ENCODE measurements around the gene PDGFRB. TPM values are rescaled to one million over a fixed set of nuclear protein-coding genes. Genes with fewer than 3 reads are reported as not detected.

PDGFRB gene
- total RNA-seq, 1 experiment from 2014 or later, result 0.34 TPM

DNA sequence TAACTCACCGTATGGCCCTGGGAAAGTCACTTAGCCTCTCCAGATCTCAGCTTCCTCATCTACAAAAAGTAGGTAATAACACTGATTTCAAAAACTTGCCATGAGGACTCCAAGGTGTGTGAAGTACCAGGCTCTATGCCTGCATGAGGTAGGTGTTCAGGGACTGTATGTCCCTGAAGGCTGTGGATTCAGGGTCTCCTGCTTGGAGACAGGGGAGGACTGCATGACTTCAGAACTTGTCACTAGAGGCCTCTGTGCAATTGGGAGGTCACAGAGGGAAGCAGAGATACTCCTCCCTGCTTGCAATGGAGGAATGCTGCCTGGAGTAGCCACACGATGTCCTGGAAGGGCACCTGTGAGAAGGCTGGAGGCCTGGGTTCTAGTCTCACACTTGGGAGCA lies 2.2 kb downstream of the PDGFRB start:
- Histone ChIP-seq H4K20me1 (ENCODE audit: insufficient read depth) (no peaks in the 10 kb centered on the region), H3K27ac (ENCODE audit: low read depth, low read length) (no peak overlapping the region), H2AFZ (ENCODE audit: low read depth, low read length, poor library complexity, severe bottlenecking) (no peak overlapping the region), H3K9ac (ENCODE audit: low read length) (no peak overlapping the region), H3K9me2 (ENCODE audit: insufficient read depth) (no peaks in the 10 kb centered on the region), H3K4me2 (ENCODE audit: low read length) (no peak overlapping the region), H3K27me3 (ENCODE audit: insufficient read depth, low read length) (no peaks in the 10 kb centered on the region), H3K9me3 (ENCODE audit: control insufficient read depth in 1 of 2, insufficient read depth in 1 of 2, low read depth in 1 of 2, low read length in 2 of 2) (no peaks in the 10 kb centered on the region), H3K36me3 (ENCODE audit: control insufficient read depth in 1 of 2, insufficient read depth in 2 of 2, low read length in 2 of 2) (no peaks in the 10 kb centered on the region), H3K4me1 (ENCODE audit: control insufficient read depth in 1 of 2, insufficient read depth in 2 of 2, low read length in 2 of 2) (no peaks in the 10 kb centered on the region; a peak in 1 of 4 replicates), H3K4me3 (replicated peaks in 1 of 2; ENCODE audit: low read depth in 1 of 2, low read length in 2 of 2) (no peak overlapping the region), H3K79me2 (ENCODE audit: insufficient read depth, low read length) (no peaks in the 10 kb centered on the region)
- no TSS peak for BruUV-seq (replicated peaks)
- POLR2A ChIA-PET, result no interaction called here
- RAD21 ChIA-PET (ENCODE audit: low non-redundant PET in 1 of 2, low total read pairs in 2 of 2, uncharacterized antibody in 2 of 2, unreplicated experiment in 2 of 2), result no interaction called here
- no peak for DNase-seq (ENCODE audit: low read depth, low spot score)
- TF ChIP-seq, protein P1, sequence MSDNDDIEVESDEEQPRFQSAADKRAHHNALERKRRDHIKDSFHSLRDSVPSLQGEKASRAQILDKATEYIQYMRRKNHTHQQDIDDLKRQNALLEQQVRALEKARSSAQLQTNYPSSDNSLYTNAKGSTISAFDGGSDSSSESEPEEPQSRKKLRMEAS (IDR thresholded peaks at IDR 0.05), result no peak
- TF ChIP-seq ZFX (IDR thresholded peaks at IDR 0.05), result no peak
- TF ChIP-seq POLR2AphosphoS5 (IDR thresholded peaks at IDR 0.05; ENCODE audit: low read depth, low read length), result no peak
- TF ChIP-seq FOSL1 (IDR thresholded peaks at IDR 0.05; ENCODE audit: low read depth), result no peak
- no peak for TF ChIP-seq CBX3 (IDR thresholded peaks at IDR 0.05; ENCODE audit: low read depth)
- TF ChIP-seq ZNF274 (IDR thresholded peaks at IDR 0.05; ENCODE audit: low read depth, low read length), result no peak
- TF ChIP-seq SP1 (IDR thresholded peaks at IDR 0.05; ENCODE audit: low read depth), result no peak
- CTCF ChIA-PET, result no interaction called here
- no peak for ATAC-seq
- intact Hi-C loops (cut with micrococcal nuclease), result no loop called here

GRCh38 chr5:150152636-150153462 lies 2.8 kb downstream of the PDGFRB start:
- intact Hi-C loops (cut with micrococcal nuclease), result no loop called here
- ChIA-PET RAD21 (ENCODE audit: low non-redundant PET in 1 of 2, low total read pairs in 2 of 2, uncharacterized antibody in 2 of 2, unreplicated experiment in 2 of 2) (no interaction called here), POLR2A (no interaction called here), CTCF (no interaction called here)
- no peak overlapping the region for H3K4me3 ChIP-seq (replicated peaks in 1 of 2; ENCODE audit: low read depth in 1 of 2, low read length in 2 of 2)
- no peaks in the 10 kb centered on the region for H3K9me2 ChIP-seq (ENCODE audit: insufficient read depth)
- ATAC-seq (no peak), DNase-seq (ENCODE audit: low read depth, low spot score) (no peak)
- no peaks in the 10 kb centered on the region for H3K79me2 ChIP-seq (ENCODE audit: insufficient read depth, low read length)
- H2AFZ ChIP-seq (ENCODE audit: low read depth, low read length, poor library complexity, severe bottlenecking), result no peak overlapping the region
- H3K4me2 ChIP-seq (ENCODE audit: low read length), result no peak overlapping the region
- no peak overlapping the region for H3K27ac ChIP-seq (ENCODE audit: low read depth, low read length)
- no peaks in the 10 kb centered on the region; a peak in 1 of 4 replicates for H3K4me1 ChIP-seq (ENCODE audit: control insufficient read depth in 1 of 2, insufficient read depth in 2 of 2, low read length in 2 of 2)
- no peaks in the 10 kb centered on the region for H4K20me1 ChIP-seq (ENCODE audit: insufficient read depth)
- H3K36me3 ChIP-seq (ENCODE audit: control insufficient read depth in 1 of 2, insufficient read depth in 2 of 2, low read length in 2 of 2), result no peaks in the 10 kb centered on the region
- H3K27me3 ChIP-seq (ENCODE audit: insufficient read depth, low read length), result no peaks in the 10 kb centered on the region
- no TSS peak for BruUV-seq (replicated peaks)
- no peak overlapping the region for H3K9ac ChIP-seq (ENCODE audit: low read length)
- H3K9me3 ChIP-seq (ENCODE audit: control insufficient read depth in 1 of 2, insufficient read depth in 1 of 2, low read depth in 1 of 2, low read length in 2 of 2), result no peaks in the 10 kb centered on the region
- TF ChIP-seq REST (IDR thresholded peaks at IDR 0.05; ENCODE audit: low read depth) (no peak), EZH2 (IDR thresholded peaks at IDR 0.05) (no peak), POLR2AphosphoS5 (IDR thresholded peaks at IDR 0.05; ENCODE audit: low read depth, low read length) (no peak), CTCF (IDR thresholded peaks at IDR 0.05 in 2 of 3, conservative IDR thresholded peaks at IDR 0.05 in 1 of 3; ENCODE audit: borderline replicate concordance in 1 of 3, insufficient read depth in 1 of 3, low read depth in 2 of 3, low read length in 2 of 3) (no peak), RAD21 (IDR thresholded peaks at IDR 0.05; ENCODE audit: low read depth) (no peak), SRF (IDR thresholded peaks at IDR 0.05; ENCODE audit: low read depth) (no peak), YY1 (IDR thresholded peaks at IDR 0.05; ENCODE audit: extremely low read depth, insufficient replicate concordance, low read depth, low read length) (no peak), SIN3A (IDR thresholded peaks at IDR 0.05; ENCODE audit: low read depth) (no peak), POLR2A (IDR thresholded peaks at IDR 0.05; ENCODE audit: borderline replicate concordance, extremely low read depth, insufficient read depth, insufficient read length) (no peak), FOSL1 (IDR thresholded peaks at IDR 0.05; ENCODE audit: low read depth) (no peak)
- TF ChIP-seq, protein P1 (IDR thresholded peaks at IDR 0.05), result no peak

All from HCT116 (cell line).